ENCODE data around the gene ALG14.
"Not testable (repeated sequence)": the region's sequence is repeated elsewhere in the genome, so short reads cannot be mapped to it uniquely, and the experiment has no call there.

Gene ALG14

DNA sequence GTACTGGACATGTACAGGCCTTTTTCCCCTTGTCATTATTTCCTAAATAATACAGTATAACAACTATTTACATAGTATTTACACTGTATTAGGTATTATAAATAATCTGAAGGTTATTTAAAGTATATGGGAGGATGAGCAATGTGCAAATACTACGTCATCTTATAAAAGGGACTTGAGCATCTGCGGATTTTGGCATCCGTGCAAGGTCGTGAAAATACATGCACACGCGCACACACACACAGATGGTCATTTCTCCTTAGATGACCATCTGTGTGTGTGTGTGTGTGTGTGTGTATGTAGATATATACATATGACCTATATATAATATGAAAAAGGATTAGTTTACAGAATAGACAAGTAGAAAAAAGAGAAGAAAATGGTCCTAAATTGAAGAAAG lies 15.4 kb downstream of the ALG14 start:
- Histone ChIP-seq H3K4me3 (ENCODE audit: low read depth in 1 of 2, low read length in 1 of 2) (no peak overlapping the region), H3K9me3 (no peaks in the 10 kb centered on the region), H3K36me3 (no peaks in the 10 kb centered on the region), H3K27me3 (no peaks in the 10 kb centered on the region), H3K27ac (no peak overlapping the region), H3K4me1 (ENCODE audit: control insufficient read depth in 1 of 2, insufficient read depth in 1 of 2, low read depth in 1 of 2, low read length in 1 of 2) (no peaks in the 10 kb centered on the region)
- TF ChIP-seq, protein P1, sequence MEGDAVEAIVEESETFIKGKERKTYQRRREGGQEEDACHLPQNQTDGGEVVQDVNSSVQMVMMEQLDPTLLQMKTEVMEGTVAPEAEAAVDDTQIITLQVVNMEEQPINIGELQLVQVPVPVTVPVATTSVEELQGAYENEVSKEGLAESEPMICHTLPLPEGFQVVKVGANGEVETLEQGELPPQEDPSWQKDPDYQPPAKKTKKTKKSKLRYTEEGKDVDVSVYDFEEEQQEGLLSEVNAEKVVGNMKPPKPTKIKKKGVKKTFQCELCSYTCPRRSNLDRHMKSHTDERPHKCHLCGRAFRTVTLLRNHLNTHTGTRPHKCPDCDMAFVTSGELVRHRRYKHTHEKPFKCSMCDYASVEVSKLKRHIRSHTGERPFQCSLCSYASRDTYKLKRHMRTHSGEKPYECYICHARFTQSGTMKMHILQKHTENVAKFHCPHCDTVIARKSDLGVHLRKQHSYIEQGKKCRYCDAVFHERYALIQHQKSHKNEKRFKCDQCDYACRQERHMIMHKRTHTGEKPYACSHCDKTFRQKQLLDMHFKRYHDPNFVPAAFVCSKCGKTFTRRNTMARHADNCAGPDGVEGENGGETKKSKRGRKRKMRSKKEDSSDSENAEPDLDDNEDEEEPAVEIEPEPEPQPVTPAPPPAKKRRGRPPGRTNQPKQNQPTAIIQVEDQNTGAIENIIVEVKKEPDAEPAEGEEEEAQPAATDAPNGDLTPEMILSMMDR (IDR thresholded peaks at IDR 0.05): no peak

DNA sequence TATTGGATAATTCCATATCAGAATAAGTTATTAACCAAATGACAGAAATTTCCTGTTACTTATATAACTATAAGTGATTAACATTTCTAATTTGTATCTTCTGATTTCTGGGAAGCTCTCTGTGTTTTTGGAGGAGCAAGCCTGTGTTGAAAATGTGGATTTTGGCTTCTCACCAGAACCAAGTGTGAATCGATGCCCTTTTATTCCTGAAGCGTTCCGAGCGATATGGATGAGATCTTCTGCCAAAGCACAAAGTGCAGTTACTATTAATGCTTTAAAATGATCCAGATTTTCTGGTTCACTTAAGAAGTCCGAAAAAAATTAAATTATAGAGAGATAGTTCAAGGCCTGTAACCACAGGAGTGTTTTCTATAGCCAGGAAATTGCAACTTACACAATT lies 22.8 kb downstream of the ALG14 start:
- Histone ChIP-seq H3K36me3 (no peaks in the 10 kb centered on the region), H3K9me3 (no peaks in the 10 kb centered on the region), H3K27me3 (no peaks in the 10 kb centered on the region), H3K4me3 (ENCODE audit: low read depth in 1 of 2, low read length in 1 of 2) (no peak overlapping the region), H3K4me1 (ENCODE audit: control insufficient read depth in 1 of 2, insufficient read depth in 1 of 2, low read depth in 1 of 2, low read length in 1 of 2) (peaks cover 4 to 6% of the 10 kb centered on the region in 2 experiments), H3K27ac (no peak overlapping the region)
- TF ChIP-seq, protein P1 (IDR thresholded peaks at IDR 0.05): no peak

DNA sequence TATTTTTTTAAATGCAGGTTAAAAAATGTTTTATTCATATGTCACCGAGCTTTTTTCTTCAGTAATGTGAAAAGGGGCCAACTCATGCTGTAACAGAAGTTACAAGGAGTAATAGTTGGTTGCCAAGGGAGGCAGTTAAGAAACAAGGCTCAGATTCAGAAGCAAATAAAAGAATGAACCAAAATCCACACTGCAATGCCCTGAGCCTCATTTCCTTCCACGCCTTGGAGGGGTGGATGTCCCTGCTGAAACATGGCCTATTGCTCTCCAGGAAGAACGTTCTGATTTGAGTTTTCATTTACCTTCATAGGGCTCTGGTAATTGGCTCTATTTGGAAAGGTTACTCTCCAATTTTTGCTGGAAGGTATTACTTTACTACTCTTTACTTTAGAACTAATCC lies 24.4 kb downstream of the ALG14 start:
- TF ChIP-seq, protein P1 (IDR thresholded peaks at IDR 0.05): no peak
- no peaks in the 10 kb centered on the region for H3K9me3 ChIP-seq
- H3K4me3 ChIP-seq (ENCODE audit: low read depth in 1 of 2, low read length in 1 of 2): no peak overlapping the region
- H3K27me3 ChIP-seq: no peaks in the 10 kb centered on the region
- H3K4me1 ChIP-seq (ENCODE audit: control insufficient read depth in 1 of 2, insufficient read depth in 1 of 2, low read depth in 1 of 2, low read length in 1 of 2): peaks cover 4 to 9% of the 10 kb centered on the region in 2 experiments
- H3K36me3 ChIP-seq: no peaks in the 10 kb centered on the region
- H3K27ac ChIP-seq: no peak overlapping the region

DNA sequence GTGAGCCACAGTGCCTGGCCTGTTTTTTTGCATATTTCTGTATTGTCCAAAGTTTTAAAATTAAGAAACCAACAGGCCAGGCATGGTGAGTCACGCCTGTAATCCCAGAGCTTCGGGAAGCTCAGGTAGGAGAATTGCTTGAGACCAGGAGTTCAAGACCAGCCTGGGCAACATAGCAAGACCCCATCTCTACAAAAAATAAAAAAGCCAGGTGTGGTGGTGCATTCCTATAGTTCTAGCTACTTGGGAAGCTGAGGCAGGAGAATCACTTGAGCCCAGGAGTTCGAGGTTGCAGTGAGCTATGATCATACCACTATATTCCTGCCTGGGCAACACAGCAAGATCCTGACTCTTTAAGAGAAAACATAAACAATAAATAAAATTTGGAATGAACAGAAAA lies 25.1 kb downstream of the ALG14 start:
- H3K9me3 ChIP-seq; H3K36me3 ChIP-seq; H3K27me3 ChIP-seq; H3K27ac ChIP-seq; H3K4me3 ChIP-seq (ENCODE audit: low read depth in 1 of 2, low read length in 1 of 2): not testable (repeated sequence)
- H3K4me1 ChIP-seq (ENCODE audit: control insufficient read depth in 1 of 2, insufficient read depth in 1 of 2, low read depth in 1 of 2, low read length in 1 of 2): peaks cover 4 to 12% of the 10 kb centered on the region in 2 experiments

DNA sequence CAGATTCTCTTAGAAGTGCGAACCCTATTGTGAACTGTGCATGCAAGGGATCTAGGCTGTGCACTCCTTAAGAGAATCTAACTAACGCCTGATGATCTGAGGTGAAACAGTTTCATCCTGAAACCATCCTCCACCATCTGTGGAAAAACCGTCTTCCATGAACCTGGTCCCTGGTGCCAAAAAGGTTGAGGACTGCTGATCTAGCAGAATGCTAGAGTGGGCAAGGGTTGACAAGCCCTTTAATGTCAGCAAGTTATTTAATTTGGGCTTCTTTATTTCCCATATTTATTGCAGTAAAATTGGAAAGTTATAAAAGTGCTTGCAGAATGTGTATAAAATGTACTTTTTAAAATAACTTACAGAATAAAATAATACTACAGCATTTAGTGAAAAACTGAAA lies 26.4 kb downstream of the ALG14 start:
- Histone ChIP-seq H3K4me1 (ENCODE audit: control insufficient read depth in 1 of 2, insufficient read depth in 1 of 2, low read depth in 1 of 2, low read length in 1 of 2) (peaks cover 4 to 12% of the 10 kb centered on the region in 2 experiments), H3K9me3 (no peaks in the 10 kb centered on the region), H3K27ac (no peak overlapping the region), H3K36me3 (no peaks in the 10 kb centered on the region), H3K27me3 (no peaks in the 10 kb centered on the region), H3K4me3 (ENCODE audit: low read depth in 1 of 2, low read length in 1 of 2) (no peak overlapping the region)
- TF ChIP-seq, protein P1 (IDR thresholded peaks at IDR 0.05): no peak

DNA sequence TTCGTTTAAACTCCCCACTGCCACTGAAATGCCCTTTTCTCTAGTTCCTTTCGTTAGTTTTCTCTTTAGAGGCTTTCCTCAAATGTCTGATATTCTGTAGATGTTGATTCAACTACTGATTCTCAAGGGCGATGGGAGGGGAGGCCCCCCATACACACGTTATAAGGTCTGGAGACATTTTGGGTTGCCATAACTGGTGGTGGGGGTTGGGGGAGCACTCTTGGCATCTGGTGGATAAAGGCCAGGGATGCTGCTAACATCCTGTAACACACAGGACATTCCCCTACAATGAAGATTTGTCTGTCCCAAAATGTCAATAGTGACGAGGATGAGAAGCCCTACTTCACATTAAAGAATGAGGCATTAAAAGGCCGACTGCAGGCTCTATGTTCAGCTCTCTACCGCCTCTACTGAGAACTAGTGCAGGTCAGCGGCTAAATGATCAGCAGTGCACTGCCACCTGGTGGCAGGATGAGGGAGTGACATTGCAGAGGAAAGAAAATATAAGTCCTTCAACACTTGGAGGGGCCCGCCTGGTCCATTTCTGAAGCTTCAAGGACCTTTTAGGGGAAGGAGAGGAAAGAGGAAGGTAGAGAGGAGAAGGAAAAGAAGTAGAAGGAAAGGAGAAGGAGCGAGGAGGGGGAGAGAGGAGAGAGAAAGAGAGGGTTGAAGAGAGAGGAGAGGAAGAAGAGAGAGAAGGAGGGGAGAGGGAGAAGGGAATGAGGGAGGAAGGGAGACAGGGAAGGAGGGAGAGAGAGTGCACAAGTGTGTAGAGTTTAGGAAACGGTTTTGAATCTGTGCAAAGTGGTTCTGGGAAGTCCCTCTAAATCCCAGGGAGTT lies 29.4 kb downstream of the ALG14 start:
- no peak overlapping the region for H3K4me3 ChIP-seq (ENCODE audit: low read depth in 1 of 2, low read length in 1 of 2)
- H3K27me3 ChIP-seq: no peaks in the 10 kb centered on the region
- H3K27ac ChIP-seq: no peak overlapping the region
- H3K4me1 ChIP-seq (ENCODE audit: control insufficient read depth in 1 of 2, insufficient read depth in 1 of 2, low read depth in 1 of 2, low read length in 1 of 2): peaks cover 10 to 14% of the 10 kb centered on the region in 2 experiments
- H3K9me3 ChIP-seq: no peaks in the 10 kb centered on the region
- no peaks in the 10 kb centered on the region for H3K36me3 ChIP-seq
- TF ChIP-seq, protein P1 (IDR thresholded peaks at IDR 0.05): peak; percentile 93
